Stimulated activated CD4-positive, alpha-beta T cell treated with anti-CD3 and anti-CD28 coated beads, Interleukin-4, amount 100 ng/mL, for 1 hour (primary cell): ENCODE results near the gene P2RX1.

Source experiments
- DNase-seq: peaks from one replicate; pipeline ENCODE4 v3.0.0-alpha.2; 2020

P2RX1 gene

DNA sequence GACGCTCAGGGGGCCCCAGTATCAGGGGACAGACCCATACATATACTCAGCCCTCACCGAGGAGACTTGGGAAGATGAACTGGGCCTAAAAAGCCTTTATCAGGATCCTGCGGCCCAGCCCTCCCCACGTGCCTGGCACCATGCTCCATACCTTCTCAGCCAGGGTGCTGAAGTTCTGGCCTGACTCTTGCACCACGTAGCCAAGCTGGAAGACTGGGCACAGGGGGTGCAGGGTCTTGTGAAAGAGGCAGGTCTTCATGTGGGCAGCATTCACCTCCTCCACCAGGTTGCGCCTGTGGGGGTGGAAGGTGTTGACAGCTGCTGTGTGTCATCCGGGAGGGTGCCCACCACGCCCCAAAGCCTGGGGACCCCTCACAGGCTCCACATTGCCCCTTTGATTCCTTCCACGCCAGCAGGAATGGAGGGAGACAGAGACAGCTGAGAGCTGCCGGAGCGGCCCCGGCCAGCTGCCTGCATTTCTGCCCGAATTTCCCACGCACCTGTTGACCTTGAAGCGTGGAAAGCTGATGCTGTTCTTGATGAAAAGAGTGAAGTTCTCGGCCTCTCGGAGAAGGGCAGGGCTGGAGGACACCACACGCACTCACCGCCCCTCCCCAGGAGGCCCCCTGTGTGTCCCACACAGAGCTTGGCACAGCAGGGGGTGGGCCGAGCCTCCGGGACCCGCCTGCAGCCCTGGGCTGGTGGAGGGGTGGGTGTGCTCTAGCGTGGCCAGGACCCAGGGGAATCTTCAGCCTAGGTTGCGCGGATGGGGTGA lies 13.0 kb downstream of the P2RX1 start:
- DNase-seq, result no peak

DNA sequence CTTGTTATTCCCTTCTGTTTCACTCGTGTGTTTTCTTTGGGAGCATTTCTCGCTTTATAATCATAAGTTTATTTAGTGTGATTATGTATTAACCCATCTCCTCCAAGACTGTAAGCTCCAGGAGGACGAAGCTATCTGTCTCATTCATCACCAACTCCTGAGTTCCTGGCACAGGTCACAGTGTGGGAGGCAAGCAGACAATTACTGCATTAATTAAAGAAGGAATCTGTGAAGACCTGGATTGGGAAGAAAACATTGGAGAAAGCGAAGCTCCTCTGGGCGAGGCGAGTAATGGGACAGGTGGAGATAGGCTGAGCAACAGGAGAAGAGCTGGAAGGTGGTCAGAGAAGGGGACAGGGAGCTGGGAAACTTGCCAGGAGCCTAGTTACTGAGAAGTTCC lies 15.6 kb downstream of the P2RX1 start:
- no peak for DNase-seq

DNA sequence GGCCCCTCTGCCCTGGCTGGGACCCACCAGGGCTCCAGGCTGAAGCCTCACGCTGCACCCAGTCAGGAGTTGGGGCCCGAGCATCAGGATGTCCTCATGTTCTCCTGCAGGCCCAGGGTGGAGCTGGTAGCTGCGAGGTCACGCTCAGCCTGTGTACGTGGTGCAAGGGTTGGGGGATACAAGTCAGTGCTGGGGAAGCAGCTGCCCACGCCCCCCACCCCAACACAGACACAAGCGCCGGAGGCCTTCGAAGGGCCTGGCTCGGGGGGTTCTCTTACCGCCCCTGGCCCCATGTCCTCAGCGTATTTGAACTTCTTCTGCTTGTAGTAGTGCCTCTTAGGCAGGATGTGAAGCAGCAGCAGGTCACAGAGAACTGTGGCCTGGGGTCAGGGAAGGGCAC lies 18.5 kb downstream of the P2RX1 start:
- no peak for DNase-seq

DNA sequence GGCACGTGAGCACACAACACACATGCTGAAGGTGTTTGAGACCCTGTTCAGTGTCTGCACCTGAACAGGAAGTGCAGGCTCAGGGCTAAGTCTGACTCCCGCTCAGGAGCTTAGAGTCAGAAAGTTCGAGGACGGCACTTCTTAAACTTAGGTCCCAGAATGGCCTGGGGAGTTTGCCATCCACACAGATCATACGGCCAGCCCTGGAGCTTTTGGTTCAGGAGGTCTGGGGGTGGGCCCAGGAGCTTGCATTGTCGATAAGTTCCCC lies 19.4 kb downstream of the P2RX1 start:
- DNase-seq, result no peak

DNA sequence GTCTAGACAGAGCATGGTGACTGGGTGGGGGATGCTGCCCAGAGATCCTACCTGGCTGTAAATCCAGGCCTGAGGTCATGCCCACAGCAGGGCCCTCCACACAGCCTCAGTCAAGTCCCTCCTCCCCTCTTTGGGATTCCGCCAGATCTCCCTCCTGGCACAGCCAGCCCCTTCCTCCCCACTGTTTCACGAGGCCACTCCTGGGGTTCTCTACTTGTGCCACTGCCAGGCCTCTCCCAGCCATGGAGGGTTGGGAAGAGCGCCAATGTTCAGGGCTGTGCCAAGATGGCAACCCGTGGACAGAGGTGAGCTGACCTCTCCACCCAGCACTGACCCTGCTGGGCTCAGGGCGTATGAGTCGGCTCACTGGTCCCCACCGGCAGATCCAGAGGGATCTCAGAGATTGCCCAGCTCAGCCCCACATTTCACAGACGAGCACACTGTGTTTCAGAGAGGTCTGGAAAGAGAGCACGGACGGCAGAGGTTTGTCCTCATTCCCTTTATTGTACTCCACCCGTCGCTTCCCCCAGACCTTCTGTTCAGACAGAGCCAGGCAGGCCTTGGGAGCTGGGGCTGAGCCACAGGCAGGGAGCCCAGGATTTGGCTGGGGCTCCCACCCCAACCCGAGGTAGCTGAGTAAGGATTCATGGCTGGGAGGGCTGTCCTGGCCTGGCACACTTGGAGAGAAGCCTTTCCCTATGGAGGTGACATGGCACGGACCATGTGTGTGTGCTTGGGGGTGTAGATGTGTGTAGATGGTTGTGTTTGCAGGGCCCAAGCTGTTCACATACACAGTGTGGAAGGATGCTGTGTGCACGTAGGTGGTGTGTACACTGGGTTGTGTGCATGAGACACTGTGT lies 19.9 kb downstream of the P2RX1 start:
- DNase-seq, result no peak

DNA sequence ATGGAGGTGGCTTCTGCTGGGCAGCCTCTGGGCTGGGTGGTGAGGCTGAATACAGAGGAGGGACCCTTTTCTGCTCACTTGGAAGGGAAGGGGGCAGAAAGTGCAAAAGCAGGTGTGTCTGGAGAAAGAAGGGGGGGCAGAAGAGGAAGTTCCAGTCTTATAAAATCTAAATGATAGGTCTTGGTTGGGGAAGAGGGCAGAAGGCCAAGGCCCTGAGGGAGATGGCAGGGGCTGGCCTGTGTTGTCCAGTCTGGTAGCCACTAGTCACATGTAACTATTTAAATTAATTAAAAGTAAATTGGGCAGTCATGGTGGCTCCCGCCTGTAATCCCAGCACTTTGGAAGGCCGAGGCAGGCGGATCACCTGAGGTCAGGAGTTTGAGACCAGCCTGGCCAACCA lies 20.9 kb downstream of the P2RX1 start:
- DNase-seq, result no peak

DNA sequence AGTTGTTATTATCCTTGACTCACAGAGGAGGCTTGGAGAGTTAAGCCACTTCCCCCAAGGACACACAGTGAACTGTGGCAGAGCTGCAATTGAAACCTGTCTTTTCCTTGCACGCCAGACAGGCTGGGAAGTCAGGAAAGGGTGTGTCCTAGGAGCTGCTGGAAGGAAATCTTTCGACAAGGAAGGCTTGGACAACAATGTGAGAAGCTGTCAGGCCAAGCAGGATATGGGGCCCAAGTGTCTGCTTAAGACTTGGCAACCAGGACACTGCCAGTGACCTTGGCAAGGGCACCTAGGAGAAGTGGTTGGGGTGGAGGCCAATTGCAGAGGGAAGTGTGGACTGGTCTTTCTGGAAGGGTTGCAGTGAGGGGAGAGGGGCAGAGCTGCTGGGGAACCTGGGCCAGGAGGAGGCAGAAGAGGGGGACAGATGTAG lies 21.3 kb downstream of the P2RX1 start:
- DNase-seq, result no peak

DNA sequence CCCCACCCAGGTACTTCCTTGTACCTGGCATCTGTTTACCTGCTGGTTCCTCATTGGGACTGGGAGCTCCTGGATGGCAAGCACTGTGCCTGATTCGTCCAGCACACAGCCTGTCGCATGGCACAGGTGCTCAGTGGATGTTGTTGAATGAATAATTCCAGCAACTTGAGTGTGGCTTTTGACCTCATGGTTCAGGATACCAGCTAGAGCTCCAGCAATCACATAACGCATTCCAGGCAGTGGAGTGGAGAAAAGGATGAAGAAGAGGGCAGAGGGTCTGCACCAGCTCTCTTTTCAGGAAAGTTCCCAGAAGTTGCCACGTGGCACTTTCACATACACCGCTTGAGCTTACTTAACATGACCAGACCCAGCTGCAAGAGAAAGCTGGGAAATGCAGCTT lies 22.1 kb downstream of the P2RX1 start:
- no peak for DNase-seq

DNA sequence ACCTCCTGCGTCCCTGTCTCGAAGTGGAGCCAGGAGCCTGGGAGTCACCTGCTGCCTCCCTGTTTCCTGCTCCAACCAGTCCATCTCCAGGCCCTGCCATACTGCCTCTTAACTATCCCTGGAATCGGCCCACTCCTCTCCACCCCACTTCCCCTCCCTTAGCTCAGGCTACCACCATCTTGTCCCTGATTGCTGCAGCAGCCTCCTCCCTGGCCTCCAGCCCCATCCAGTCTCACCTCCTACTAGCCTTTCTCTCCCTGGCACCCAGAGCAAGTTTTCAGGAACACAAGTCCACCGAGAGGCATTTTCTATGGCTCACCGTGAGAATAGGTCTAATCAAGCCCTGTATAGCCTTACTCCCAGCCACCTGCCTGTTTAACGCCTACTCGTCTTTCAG lies 22.5 kb downstream of the P2RX1 start:
- no peak for DNase-seq

DNA sequence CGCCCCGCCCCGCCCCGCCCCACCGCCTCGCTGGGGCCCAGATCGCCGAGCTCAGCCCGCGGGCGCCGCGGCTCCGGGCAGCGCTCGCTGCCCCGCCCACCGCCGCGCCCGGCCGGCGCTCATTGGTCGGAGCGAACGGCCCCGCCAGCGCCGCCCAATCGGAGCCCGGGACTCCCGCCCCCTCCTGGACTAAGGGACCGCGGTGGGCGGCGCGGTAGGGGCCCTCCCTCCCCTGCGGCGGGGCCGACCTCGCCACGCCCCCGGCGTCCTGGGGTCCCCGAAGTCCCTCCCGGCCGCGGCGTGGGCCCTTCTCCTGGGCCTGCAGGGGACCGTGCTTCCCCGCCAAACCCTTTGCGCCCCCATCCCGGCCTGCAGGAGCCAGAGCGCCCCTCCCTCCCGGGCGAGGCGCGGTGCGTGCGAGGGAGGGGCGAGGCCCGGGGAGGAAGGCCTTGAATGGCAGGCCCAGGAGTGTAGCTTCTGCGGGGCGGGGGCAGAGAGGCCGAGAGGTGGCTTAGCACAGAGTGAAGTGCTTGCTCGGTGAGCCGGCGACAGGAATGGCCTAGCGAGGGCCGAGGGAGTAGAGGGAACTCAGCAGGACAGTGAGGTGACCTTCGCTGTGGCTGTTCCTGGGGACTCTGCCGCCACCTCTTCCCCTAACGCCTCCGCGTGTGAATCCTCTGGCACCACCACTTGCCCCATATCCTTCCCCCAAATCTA lies 23.1 kb downstream of the P2RX1 start, which contains the start of gene CAMKK1:
Gene CAMKK1, minus strand, starts transcription at position 51 of the 717 bp plus-strand sequence. CDS start 7,366 bp downstream, outside the sequence.
- DNase-seq, result peak; percentile 89

DNA sequence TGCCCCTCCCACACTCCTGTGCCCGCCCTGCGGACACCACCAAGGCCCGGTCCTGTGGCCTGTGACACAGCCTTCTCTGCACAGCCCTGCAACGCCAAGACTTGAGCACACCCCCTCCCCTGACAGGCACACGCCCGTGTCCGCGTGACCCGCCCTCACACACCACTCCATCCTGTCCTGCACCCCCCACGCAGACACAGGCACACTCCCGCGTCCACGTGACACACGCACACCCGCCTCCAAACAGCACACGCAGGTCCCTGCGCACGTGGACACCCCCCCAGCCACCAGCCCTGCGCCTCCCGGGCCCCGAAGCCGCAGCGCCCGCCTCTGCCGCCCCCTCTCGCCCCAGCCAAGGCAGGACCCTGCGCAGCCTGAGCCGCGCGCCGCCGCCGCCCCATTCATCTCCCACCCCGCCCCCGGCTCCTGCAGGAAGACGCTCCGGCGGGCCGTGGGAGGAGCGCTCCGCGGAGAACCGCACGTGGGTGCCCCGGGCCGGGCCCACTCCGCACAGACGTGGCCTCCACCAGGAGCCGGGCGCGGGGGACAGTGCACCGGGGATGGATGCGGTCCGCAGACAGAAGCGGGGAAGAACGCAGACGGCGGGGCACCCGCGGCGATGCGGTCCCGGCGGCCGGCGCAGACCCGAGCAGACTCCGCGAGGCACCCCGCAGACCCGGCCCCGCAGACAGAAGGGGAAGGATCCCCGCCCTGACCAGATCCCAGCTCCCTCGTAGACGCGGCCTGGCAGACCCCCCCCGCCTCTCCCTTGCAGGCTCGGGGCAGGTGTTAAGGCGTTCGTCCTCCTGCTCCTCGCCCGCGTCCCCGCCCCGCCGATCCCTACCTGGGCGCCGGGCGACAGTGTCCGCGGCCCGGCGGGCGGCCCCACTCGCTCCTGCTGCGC lies 23.9 kb downstream of the P2RX1 start:
- peak; percentile 62 for DNase-seq

DNA sequence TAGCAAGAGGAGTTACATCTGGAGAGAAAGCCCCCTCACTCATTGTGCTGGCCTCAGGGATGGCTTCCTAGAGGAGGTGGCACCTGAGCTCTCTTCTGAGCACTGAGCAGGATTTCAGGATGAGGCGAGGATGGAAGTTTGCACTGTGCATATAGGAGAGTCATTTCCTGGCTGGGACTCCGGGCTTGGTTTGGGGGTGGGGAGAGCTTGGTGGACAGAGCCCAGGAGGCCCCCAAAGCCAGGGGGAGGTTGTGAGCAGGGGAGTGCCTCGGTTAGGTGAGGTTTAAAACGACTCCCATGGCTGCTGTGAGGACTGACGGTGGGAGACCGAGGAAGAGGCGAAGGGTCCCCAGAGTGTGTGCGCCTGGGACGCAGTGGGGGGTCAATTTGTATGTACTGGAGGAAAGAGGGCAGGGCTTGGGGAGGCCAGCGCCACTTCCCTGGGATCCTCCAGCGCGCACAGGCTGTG lies 24.6 kb downstream of the P2RX1 start:
- no peak for DNase-seq

DNA sequence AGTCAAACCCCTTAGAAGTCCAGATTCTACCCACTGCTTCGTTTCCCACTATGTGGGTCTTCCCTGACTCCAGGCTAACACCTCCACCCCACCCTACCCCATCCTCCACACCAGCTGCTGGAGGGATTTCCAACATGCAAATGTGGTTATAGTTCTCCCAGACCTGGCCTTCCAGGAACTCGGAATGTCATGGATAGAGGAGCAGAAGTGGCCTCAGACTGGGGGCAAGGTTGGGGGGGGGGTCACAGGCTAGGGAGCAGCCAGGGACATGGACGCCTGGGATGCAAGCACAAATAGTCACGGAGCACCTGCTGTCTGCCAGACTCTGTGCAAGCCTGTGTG lies 25.4 kb downstream of the P2RX1 start:
- DNase-seq, result no peak

DNA sequence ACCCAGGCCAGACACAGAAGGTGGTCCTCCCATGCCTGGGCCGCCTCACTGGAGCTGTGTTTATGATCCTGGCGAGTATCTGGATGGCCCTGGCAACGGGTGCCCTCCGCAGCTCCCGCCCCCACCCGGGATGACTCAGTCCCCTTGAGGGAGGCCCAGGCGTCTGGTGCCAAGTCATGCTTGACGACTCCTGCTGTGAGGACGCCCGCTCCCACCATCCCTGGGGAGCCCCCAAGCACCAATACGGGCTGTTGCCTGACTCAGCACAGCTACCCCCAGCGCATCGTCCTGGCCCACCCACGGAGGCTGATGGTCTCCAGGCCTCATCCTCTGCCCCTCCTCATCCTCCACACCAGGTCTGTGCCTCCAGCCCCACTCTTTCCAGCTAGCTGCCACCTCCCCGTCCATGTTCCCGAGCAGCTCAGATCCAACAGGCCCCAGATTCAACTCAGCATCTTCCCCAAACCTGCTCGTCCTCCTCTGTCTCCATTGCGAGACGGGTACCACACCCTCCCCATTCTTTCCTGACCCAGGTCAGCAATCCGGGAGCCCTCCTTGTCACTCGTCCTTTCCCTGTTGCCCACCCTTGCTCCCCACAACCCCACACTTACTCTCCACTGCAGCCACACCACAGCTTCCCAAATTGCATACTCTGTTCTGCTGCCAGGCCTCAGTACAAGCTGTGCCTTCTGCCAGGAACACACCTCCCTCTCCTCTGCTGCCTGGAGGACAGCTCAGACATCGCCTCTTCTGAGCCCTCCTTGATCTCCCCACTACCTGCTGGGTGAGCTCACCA lies 26.0 kb downstream of the P2RX1 start:
- peak; percentile 46 for DNase-seq

DNA sequence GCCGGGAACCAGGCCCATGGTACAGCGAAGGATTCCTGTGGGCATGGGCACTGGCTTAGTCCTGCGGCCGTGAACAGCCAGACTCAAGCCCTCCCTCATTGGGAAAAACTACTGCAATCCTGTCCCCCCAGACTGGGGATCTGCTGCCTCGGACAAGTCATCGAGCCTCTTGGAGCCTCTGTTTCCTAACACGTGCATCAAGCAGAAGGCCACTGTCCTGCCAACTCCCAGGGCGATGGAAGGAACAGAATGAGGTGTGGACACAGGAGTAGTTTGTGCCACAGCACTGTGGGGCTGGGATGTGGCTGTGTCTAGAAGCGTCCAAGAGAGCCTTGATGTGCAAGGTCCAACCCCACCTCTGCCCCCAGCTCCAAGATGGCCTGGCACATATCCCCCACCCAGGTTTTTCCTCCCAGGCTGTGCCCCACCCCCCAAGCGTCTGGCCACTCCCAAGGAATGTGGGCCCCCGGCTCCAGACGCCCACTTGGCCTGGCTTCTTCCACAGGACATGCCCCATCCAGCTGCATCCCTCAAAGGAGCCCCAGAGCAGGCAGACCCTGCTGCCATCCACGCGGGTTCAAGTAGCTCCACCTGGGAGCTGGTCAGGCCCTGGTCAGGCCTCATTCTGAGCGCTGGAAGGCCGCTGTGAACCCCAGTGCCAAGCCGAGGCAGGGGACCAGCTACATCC lies 26.8 kb downstream of the P2RX1 start:
- no peak for DNase-seq

DNA sequence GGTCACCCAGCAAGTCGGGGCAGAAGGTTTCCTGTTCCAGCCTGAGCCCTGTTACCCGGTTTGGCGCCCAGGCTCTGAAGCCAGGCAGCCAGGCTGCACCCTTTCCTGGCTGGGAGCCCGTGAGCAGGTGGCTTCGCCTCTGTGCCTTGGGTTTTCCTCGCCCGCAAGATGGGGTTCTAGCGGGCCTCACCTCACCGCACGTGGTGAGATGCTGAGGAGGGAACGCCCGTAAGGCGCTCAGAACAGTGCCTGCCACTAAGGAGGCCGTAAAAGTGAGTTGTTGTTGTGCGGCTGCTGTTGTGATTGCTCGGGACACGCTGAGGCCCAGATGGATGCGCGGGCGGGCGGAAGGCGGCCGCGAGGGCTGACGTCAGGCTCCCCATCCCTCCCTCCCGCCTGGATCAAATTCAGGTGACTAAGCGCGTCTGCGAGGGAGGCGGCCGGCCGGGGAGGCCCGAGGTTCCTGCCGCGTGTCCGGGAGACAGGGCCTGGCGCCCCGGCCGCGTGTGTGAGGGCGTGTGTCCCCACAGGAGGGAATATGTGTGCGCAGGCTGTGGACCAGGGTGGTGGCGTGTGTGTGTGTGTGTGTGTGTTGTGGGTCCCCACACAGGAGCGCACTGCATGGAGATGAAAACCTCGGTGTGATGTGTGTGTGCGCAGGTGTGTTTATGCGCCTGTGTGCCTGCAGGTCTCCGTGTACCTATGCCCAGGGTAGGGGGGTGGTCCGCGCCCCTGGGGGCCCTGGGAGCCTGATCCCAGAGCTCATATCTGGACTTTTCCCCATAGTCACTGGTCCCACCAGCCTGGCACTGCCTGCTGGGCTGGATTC lies 27.7 kb downstream of the P2RX1 start:
- DNase-seq, result no peak

DNA sequence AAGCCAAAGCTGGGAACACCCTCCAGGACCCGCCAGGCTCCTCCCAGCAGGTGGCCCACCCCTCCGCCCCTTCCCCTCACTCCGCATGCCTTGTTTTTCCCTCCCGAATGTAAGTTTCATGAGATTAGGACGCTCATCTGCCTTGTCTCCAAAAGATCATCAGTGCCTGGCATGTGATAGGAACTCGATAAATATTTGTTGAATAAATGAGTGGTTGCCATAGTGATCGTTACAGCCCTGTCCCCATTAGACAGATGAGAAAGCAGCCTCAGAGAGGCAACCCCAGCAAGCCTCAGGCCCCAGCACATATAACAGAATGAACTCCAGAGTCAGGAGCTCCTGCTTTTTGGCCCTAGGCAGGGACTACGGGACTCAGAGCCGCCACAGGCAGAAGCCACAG lies 28.5 kb downstream of the P2RX1 start:
- DNase-seq, result no peak

DNA sequence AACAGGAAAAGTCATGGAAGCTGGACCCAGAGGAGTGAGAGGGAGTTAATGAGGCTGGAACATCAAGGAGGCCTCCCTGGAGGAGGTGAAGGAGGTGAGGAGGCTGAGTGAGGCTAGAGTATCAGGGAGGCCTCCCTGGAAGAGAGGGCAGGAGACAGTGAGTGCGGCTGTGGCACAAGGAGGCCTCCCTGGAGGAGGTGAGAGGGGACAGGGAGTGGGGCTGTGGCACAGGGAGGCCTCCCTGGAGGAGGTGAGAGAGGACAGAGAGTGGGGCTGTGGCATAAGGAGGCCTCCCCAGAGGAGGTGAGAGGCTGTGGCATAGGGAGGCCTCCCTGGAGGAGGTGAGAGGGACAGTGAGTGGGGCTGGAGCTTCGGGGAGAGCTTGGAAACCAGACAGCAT lies 28.9 kb downstream of the P2RX1 start:
- no peak for DNase-seq

DNA sequence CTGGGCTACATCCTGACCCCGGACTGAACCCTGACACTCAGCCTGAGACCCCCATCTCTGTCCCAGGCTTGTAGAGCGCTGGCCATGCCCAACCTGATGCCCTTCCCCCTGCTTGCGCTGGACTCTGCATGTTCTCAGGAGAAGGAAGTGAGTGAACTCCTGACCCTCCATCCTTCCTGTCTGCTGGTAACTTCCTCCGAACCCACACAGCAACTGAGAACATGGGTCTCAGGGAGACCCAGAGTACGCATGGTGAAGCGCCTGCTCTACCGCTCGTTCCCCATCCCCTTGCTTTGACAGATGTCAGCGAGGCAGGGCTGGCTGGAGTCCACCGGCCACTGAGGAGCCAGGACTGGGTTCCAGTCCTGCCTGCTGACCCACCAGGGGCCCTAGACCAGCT lies 29.5 kb downstream of the P2RX1 start:
- no peak for DNase-seq

DNA sequence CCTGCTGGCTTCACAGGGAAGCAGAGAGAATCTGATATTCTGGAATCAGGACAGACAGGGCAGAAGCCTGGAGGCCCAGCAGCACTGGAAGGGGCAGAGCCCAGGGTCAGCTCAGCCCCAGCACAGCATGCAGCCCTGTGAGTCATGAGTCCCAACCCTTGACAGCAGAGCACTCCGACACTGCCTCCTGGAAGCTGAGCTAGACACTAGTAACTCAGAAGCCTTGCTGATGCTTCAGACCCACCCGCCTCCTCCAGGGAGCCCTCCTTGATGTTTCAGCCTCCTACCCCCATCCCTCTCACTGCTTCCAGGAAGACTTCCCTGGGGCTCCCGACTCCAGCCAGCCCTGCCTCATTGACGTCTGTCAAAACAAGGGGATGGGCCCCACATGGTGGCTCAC lies 30.3 kb downstream of the P2RX1 start:
- DNase-seq, result no peak
